ENCODE measurements around the gene UNC5C.

UNC5C gene

DNA sequence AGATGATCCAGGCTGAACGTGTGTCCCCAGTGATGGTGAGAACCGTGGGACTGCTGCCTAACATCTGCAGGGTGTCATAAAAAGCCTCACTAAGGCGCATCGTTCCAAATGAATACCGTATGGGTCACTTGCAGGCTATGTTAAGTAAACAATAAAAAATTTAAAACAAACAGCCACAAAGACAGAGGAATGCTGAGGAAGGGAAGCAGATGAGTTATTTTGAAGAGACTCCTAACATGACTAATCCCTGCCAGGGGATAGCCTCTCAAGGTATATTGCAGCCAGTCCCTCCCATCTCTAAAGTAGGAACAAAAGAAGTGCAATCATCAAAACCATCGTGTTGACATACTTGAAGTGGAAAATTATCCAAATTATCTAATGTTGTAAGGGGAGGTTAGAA is 83.8 kb downstream of the UNC5C start:
- no peak for DNase-seq

GRCh38 chr4:95462921-95463320 is 85.9 kb downstream of the UNC5C start:
- DNase-seq, result peak in 2 of 14 donors; percentile 11 to 37

DNA sequence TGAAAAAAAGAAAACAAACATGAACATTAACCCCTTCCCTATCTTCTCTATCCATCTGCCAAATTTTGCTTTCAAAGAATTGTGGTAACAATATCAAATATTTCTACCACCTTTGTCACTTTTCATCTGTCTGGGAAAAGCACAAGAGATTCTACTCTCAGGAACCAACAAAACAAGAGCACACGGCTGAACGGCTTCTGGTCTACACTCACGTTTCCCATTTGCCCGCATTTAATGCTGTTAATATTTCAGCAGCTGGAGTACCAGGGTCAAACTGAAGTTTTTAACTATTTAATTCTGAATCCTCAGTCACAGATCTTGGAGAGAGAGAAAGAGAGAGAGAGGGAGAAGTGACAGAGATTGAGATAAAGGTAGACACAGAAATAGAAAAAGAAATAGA is 91.4 kb downstream of the UNC5C start:
- no peak for DNase-seq

DNA sequence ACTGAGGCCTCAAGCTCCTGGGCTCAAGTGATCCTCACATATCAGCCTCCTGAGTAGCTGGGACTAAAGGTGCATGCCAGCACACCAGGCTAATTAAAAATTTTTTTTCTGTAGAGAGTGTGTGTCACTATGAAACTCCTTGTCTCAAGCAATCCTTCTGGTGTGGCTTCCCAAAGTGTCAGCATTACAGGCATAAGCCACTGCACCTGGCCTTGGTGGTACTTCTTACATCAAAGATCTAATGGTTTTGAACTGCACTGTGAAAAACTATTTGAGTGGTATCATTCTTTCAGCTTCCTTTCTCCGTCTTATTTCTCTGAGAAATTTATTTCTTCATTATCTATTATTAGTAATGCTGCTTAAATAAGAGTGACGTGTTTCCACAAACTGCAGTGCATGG is 98.5 kb downstream of the UNC5C start:
- DNase-seq, result no peak

DNA sequence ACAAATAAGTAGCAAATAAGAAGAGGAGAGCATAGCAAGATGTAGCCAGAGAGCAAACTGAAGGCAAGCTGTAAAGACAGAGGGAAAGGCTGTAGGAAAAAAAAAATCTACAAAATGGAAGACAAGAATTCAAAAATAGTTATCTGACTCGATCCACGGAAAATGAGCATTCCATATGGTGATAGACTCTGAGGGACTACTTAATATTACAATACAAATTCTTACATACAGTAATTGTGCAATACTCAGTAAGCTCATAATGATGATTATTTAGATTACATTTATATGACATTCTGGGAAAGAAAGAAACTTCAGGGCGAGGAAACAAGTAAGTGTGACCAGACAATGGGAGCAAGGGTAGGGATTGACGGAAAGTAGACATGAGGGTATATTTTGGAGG is 102.6 kb downstream of the UNC5C start:
- no peak for DNase-seq

DNA sequence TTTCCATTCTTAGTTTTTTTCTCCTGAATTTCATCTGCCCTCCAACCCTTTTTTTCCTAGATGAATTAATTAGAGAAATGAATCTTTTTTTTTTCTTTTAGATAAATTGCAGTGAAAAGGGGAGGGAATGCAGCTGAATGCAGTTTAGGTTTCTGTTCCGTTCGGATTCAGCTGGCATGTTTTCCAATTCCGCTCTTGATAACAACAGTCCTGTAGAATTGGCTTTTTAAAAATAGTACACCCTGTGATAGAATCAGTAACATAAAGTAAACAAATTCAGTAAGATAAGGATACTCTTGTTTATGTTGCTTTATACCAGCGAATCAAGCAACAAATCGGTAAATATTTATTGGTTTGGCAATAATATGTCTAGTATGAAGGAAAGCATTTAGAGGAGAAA is 103.5 kb downstream of the UNC5C start:
- no peak for DNase-seq

DNA sequence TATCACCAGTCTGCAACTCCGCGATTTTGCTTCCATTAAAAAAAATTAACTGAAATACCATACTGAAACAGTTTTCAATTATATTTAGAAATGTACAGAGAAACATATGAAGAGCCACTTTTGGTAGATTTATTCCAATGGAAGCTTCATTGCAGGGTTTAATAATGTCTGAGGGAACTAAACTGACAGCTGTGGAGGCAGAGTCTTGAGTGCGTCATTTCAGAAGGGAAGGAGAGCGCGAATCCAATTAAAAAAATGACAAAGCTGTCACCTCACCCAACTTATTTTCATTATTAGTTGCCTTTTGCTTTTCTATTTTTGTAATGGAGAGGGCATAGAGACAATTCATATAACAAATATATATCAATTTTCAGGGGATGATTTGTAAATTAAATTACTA is 104.0 kb downstream of the UNC5C start:
- DNase-seq, result no peak

DNA sequence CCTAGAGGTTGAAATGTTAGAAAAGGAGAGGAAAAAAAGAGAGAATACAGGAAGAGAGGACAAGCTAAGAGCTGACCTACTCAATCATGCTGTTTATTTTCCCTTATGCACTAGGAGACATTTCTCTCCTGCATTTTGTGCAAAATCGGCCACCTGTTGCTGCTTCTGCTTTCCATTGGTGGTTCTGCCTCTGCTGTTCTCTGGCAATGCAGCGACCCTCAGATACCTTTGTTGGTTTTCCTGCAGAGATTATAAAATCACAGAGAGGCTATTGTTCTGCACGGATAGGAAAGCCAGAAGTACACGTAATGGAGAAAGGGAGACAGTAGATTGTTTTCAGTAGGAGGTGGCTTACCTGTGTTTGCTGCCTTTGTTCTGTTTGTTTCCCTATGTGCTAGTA is 108.9 kb downstream of the UNC5C start:
- DNase-seq, result peak in 1 of 14 donors; percentile 8

DNA sequence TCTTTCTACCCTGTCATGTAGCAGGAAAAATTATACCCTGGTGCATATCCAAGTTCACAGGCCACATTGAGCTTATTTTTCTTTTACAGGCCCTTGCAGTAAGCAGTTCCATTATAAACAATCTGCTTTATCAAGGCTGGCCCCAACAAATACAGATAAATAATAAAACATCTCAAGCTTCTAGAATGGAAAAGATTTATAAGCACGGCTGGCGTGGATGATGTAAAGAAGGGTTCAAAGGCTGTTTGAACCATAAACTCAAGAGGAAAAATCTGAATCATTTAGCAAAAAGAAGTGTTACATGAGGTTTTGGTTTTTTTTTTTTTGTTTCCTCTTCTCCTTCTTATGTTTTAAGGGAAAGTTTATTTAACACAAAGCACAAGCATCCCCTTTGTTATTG is 109.7 kb downstream of the UNC5C start:
- DNase-seq, result no peak

DNA sequence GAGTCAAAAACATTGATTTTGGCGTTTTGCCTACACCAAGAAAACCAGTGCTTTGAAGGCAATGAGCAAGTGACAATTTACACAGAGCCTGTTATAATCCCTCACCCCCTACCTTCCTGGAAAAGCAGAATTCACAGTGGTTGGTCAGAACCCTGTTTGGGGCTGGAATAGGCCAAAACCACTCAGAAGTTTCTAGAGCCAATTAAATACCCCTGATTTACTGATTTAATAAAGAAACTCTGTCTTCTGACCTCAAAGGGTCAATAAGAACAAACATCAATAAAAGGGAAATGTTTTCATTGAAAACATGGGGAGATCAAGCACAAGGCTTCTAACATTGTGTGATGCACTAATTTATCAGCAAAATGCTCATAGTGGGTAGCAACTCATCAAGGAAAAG is 116.3 kb downstream of the UNC5C start:
- DNase-seq, result no peak

DNA sequence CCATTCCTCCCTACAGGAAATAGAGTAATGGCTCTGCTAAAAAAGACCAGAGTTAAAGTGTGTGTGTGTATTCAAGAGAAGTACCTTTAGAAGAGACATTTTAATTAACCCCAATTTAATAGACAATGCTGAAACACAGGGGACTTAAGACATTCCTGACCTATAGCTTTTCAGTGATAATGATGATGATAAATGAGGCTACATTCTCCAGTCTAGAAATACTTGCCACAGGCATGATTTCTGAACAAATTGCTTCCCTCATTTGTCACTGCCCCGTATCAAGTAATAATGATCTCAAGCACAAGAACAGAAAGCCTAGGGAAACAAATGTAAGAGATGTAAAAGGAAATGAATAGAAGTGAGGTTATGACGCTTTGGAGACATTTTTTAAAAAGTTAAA is 117.1 kb downstream of the UNC5C start:
- DNase-seq, result no peak

DNA sequence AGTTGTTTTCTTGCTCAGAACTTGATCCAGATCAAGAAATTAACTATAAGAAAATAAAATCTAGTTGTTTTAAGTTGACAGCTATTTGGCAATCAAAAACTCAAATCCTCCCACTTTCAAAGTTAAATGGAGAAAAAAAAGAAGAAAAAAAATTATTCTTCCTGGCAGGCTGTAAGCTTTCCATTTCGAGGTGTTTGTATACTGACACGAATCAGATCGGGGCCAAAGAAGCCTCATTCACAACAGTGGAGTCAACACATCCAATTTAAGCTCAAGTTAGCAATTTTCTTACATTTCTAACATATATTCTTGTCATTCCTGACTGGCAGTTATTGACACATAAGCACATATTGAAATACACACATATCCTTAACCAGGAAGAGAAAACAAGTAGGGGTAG is 119.4 kb downstream of the UNC5C start:
- no peak for DNase-seq

DNA sequence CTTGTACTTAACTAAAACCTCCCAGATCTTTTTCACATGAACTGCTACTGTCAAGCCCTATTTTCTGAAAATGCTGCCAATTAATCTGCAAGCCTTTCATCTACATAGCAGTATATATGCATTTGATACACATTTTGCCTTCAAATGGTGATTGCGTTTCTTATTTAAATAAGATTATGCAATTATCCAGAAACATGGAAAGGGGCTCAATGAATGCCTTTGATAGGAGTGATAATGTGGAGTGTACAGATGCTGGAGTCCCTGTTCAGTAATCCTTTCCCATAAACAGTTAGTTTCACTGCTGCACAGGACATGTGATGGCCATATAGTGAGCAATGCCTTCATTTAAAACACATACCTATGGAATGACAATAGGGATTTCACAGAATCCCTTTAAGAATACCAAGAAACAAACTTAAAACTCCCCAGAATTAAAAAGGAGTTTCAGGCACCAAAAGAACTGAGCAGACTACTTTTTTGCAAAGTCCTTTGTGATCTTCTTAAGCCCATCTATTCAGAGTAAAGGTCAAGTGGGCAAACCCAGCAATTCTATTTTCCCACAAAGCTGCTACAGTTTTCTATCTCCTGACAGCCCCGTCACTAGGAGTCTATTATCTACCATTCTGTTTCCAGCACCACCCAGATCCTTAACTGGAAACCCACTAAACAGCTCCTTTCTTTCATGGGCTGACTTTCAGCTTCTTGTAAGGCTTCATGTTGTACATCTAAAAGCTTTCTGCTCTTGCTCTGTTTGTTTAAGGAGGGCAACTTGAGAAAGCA is 120.3 kb downstream of the UNC5C start:
- DNase-seq, result no peak

GRCh38 chr4:95426455-95426854 is 122.3 kb downstream of the UNC5C start:
- DNase-seq, result no peak

GRCh38 chr4:95422436-95422835 is 126.3 kb downstream of the UNC5C start:
- no peak for DNase-seq

DNA sequence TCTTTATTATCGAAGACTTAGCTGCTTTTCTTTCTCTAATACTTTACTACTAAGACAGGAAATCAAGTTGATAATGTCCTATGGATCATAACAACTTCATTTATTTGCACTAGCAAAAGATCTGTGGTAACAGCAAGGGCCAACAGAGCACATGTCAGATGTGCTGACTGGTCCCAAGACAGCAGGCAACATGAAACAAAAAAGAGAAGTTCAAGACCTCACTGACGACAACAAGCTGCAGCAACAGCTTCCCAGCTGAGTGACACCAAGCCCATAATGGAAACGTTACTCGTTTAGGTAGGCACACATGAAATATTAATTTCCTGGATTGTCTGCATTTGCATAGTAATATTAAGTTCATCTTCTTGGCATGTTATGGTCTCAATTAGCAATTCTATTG is 126.9 kb downstream of the UNC5C start:
- no peak for DNase-seq

GRCh38 chr4:95417531-95417930 is 131.2 kb downstream of the UNC5C start:
- no peak for DNase-seq

DNA sequence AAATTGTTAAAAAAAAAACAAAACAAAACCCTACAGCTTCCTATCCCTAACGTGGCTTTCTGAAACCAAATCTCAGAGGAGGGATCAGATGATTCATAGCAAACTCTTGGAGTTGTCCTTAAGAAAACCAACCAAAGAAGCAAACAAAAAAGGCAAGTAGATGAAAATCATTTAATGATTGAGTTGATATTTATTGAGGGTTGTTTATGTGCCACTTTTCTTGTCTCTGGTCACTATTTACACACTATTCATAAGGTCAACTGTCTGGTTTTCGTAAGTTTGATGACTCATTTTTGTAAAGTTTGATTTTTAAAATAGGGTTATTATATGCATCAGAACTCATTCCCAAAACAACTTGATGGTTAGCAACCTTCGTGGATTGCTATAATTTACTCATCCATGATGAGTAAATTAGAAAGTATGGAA is 133.4 kb downstream of the UNC5C start:
- DNase-seq, result no peak

DNA sequence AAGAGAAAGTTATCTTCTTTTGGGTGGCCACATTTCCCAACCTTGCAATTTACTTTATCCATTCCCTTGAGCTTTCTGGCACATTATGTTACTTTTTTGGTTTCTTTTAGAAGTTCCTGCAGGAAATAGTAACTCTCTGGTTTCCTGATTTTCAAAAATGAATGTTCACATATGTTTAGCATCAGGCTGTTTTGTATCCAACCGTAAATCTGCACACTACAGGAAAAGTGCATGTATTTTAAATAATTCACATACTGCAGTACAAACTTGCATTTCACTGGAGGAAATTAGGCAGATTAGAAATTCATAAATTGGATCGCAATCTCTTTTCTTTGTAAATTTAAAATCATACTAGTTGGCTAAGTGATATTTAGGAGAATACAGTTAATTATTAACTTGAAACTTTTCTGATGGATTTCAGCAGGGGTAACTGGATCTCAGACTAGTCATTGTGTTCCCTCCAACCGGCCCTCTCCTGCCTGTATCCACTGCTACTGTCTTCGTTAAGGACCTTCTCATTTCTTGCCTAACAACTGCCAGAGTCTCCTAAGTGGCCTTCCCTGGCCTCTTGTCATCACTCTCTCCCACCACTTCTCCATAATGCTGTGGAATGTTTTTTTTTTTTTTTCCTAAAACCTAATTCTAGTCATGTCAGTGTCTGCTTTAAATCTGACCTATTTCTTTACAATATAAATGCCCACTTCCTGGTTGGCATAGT is 137.2 kb downstream of the UNC5C start:
- no peak for DNase-seq

DNA sequence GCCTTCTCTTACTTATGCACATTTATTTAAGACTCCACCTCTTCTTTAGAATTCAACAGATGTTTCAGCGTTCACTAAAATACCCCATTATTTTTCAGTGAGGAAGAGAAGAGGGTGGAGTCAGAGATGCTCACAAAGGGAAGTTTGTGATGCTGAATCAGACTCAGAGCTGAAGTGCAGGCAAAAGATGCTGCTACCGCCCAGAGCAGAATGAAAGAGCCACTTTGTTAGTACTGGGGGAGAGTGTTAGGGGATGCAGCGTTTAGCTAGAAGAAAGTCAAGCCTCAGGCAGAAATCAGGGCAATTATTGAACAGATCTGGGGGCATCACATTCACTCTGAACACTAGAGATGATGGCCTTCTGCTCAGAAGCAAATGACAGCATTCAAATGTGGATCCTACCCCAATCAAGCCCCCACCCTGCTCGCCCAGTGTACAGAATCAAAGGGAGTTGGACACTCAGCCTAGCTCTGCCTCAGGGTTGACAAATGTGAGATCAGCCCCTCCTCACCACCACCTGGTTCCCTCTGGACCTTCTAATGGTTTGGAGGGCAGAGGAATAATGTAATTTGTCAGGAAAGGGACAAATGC is 138.3 kb downstream of the UNC5C start:
- peak in 8 of 14 donors; percentile 24 to 82 (median 48) for DNase-seq

DNA sequence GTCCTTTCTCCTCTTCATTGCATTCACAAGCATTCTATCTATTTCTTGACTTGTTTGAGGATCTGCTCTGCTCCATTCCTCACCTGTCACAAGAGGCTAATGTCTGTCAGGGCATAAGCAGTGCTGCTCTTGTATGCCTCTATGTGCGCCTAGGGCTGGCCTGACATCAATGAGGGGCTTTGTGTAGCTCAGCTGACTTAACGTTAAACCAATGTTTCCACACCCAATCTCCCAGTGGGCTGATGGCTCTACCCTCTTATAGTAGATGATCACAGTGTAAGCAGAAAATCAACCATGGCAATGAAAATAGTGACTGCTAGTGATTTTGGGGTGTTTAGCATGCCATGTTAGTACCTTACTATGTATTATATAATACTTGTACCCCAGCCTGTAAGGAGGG is 139.0 kb downstream of the UNC5C start:
- DNase-seq, result peak in 6 of 14 donors; percentile 9 to 62 (median 22)

GRCh38 chr4:95409127-95409526 is 139.6 kb downstream of the UNC5C start:
- DNase-seq, result no peak

- DNase-seq, result no peak
Measured at GRCh38 chr4:95402299-95402698, 146.5 kb downstream of the UNC5C start.

DNA sequence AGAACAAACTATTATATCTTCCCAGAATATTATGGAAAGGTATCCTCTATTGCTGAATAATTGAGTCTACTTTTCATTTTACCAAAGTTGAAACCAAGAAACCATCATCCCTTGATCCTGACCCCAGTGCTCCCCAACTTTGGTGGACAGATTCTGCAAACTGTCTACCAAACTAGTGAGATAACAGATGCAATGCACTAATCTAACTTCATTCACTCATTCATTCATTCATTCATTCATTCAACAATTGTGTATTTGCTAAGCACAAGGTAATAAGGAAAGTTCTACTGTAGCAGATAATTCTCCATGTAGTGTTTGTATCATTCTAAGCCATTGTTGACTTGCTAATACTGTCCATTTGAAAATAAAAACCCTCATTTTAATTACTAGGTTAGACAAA is 150.6 kb downstream of the UNC5C start:
- no peak for DNase-seq
